ENCODE data around the gene FRMD4A.
"Not testable (repeated sequence)": the region's sequence is repeated elsewhere in the genome, so short reads cannot be mapped to it uniquely, and the experiment has no call there.

Gene FRMD4A

DNA sequence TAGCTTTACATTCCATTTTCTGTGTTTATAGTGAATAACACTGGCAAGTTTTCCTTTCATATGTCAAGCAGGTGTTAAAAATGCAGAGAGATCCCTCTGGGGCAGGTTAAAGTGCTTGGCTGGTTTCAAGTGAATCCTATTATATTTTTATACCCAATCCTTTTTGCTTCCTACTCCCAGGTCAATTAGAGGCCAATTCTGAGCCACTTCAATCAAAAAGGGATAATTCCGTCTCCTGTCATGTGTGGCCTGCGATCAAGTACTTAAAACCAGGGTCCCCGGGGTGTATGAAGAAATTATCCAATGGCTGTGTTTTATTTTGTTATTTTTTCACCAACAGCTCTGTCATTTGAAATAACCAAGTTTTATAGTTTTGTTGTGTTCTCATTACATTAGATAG is 430.8 kb downstream of the FRMD4A start:
- TF ChIP-seq, protein P1, sequence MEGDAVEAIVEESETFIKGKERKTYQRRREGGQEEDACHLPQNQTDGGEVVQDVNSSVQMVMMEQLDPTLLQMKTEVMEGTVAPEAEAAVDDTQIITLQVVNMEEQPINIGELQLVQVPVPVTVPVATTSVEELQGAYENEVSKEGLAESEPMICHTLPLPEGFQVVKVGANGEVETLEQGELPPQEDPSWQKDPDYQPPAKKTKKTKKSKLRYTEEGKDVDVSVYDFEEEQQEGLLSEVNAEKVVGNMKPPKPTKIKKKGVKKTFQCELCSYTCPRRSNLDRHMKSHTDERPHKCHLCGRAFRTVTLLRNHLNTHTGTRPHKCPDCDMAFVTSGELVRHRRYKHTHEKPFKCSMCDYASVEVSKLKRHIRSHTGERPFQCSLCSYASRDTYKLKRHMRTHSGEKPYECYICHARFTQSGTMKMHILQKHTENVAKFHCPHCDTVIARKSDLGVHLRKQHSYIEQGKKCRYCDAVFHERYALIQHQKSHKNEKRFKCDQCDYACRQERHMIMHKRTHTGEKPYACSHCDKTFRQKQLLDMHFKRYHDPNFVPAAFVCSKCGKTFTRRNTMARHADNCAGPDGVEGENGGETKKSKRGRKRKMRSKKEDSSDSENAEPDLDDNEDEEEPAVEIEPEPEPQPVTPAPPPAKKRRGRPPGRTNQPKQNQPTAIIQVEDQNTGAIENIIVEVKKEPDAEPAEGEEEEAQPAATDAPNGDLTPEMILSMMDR (IDR thresholded peaks at IDR 0.05; ENCODE audit: insufficient read depth, low read length, poor library complexity, severe bottlenecking) = no peak
- TF ChIP-seq EZH2phosphoT487 (conservative IDR thresholded peaks at IDR 0.05; ENCODE audit: low read length) = no peak
- Histone ChIP-seq H3K9ac (ENCODE audit: low read length) (no peak overlapping the region), H3K9me2 (replicated peaks; ENCODE audit: insufficient read depth, low read length) (no peaks in the 10 kb centered on the region), H3F3A (ENCODE audit: insufficient read depth) (no peaks in the 10 kb centered on the region), H3K27me3 (ENCODE audit: low read length) (no peaks in the 10 kb centered on the region), H2AFZ (ENCODE audit: low read depth, low read length, severe bottlenecking) (no peak overlapping the region), H3K36me3 (ENCODE audit: low read length) (no peaks in the 10 kb centered on the region), H3K4me3 (ENCODE audit: insufficient read depth, low read length, poor library complexity, severe bottlenecking) (no peak overlapping the region), H3K27ac (ENCODE audit: low read depth, low read length) (no peak overlapping the region), H3K79me2 (ENCODE audit: insufficient read depth, low read length) (no peaks in the 10 kb centered on the region), H3K9me3 (ENCODE audit: insufficient read depth, low read length) (no peaks in the 10 kb centered on the region), H3K4me2 (ENCODE audit: low read depth, low read length, poor library complexity, severe bottlenecking) (no peak overlapping the region), H4K20me1 (ENCODE audit: low read depth, low read length) (no peaks in the 10 kb centered on the region)

- not testable (repeated sequence) for H4K20me1 ChIP-seq (ENCODE audit: low read depth, low read length); H3F3A ChIP-seq (ENCODE audit: insufficient read depth); H3K4me3 ChIP-seq (ENCODE audit: insufficient read depth, low read length, poor library complexity, severe bottlenecking); H3K36me3 ChIP-seq (ENCODE audit: low read length); H3K9me3 ChIP-seq (ENCODE audit: insufficient read depth, low read length); H3K9ac ChIP-seq (ENCODE audit: low read length); H3K79me2 ChIP-seq (ENCODE audit: insufficient read depth, low read length); H2AFZ ChIP-seq (ENCODE audit: low read depth, low read length, severe bottlenecking); H3K9me2 ChIP-seq (replicated peaks; ENCODE audit: insufficient read depth, low read length); H3K4me2 ChIP-seq (ENCODE audit: low read depth, low read length, poor library complexity, severe bottlenecking); H3K27ac ChIP-seq (ENCODE audit: low read depth, low read length); H3K27me3 ChIP-seq (ENCODE audit: low read length)
These were observed 434.6 kb downstream of the FRMD4A start for GRCh38 chr10:13896146-13896545.

GRCh38 chr10:13894412-13895093 is 436.2 kb downstream of the FRMD4A start:
- Histone ChIP-seq H3K4me2 (ENCODE audit: low read depth, low read length, poor library complexity, severe bottlenecking) (no peak overlapping the region), H3K9me3 (ENCODE audit: insufficient read depth, low read length) (no peaks in the 10 kb centered on the region), H3K9me2 (replicated peaks; ENCODE audit: insufficient read depth, low read length) (no peaks in the 10 kb centered on the region), H4K20me1 (ENCODE audit: low read depth, low read length) (no peaks in the 10 kb centered on the region), H2AFZ (ENCODE audit: low read depth, low read length, severe bottlenecking) (no peak overlapping the region), H3K4me3 (ENCODE audit: insufficient read depth, low read length, poor library complexity, severe bottlenecking) (no peak overlapping the region), H3F3A (ENCODE audit: insufficient read depth) (no peaks in the 10 kb centered on the region), H3K79me2 (ENCODE audit: insufficient read depth, low read length) (no peaks in the 10 kb centered on the region), H3K36me3 (ENCODE audit: low read length) (no peaks in the 10 kb centered on the region), H3K27me3 (ENCODE audit: low read length) (no peaks in the 10 kb centered on the region), H3K9ac (ENCODE audit: low read length) (no peak overlapping the region), H3K27ac (ENCODE audit: low read depth, low read length) (no peak overlapping the region)
- TF ChIP-seq, protein P1 (IDR thresholded peaks at IDR 0.05; ENCODE audit: insufficient read depth, low read length, poor library complexity, severe bottlenecking) = no peak
- TF ChIP-seq EZH2phosphoT487 (conservative IDR thresholded peaks at IDR 0.05; ENCODE audit: low read length) = no peak

DNA sequence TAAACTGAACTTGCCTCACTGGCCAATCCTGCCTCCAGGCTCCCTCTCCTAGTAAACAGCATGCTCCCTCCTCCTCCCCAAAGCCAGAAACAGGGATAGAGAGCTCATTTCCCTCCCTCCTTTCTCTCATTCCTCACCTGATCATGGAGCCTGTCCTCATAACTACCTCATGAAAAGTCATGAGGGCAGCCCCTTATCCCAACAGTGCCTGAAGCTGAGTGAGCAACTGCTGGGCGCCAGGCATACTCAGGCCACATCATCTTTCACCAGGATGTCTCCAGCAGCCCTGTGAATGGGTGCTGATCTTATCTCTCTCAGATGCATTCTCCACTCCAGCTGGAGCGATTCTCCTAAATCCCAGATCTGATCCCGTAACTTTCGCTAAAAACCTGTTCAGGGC is 436.8 kb downstream of the FRMD4A start:
- H3K9me2 ChIP-seq (replicated peaks; ENCODE audit: insufficient read depth, low read length) = no peaks in the 10 kb centered on the region
- H2AFZ ChIP-seq (ENCODE audit: low read depth, low read length, severe bottlenecking) = no peak overlapping the region
- H3K79me2 ChIP-seq (ENCODE audit: insufficient read depth, low read length) = no peaks in the 10 kb centered on the region
- H3K9me3 ChIP-seq (ENCODE audit: insufficient read depth, low read length) = no peaks in the 10 kb centered on the region
- H3K36me3 ChIP-seq (ENCODE audit: low read length) = no peaks in the 10 kb centered on the region
- H3K9ac ChIP-seq (ENCODE audit: low read length) = no peak overlapping the region
- no peaks in the 10 kb centered on the region for H3K27me3 ChIP-seq (ENCODE audit: low read length)
- H4K20me1 ChIP-seq (ENCODE audit: low read depth, low read length) = no peaks in the 10 kb centered on the region
- H3K4me3 ChIP-seq (ENCODE audit: insufficient read depth, low read length, poor library complexity, severe bottlenecking) = no peak overlapping the region
- no peak overlapping the region for H3K27ac ChIP-seq (ENCODE audit: low read depth, low read length)
- TF ChIP-seq EZH2phosphoT487 (conservative IDR thresholded peaks at IDR 0.05; ENCODE audit: low read length) = no peak
- TF ChIP-seq, protein P1 (IDR thresholded peaks at IDR 0.05; ENCODE audit: insufficient read depth, low read length, poor library complexity, severe bottlenecking) = no peak
- H3K4me2 ChIP-seq (ENCODE audit: low read depth, low read length, poor library complexity, severe bottlenecking) = no peak overlapping the region
- H3F3A ChIP-seq (ENCODE audit: insufficient read depth) = no peaks in the 10 kb centered on the region

Data from SU-DHL-6 (cell line).